PC-9 (cell line): Measurements from ENCODE around the gene SLC39A3. TPM values are rescaled to one million over a fixed set of nuclear protein-coding genes. Genes with fewer than 3 reads are reported as not detected.

Source experiments
- BruUV-seq: library from RNA; stranded (reverse); fragments of 400-500 nt; replicated peaks from 2 replicates; lab custom pipeline; 2021; lab: Mats Ljungman, UMichigan
- CTCF ChIA-PET: fragments of 300-600 bp; sonication (Branson Sonifier 250); formaldehyde crosslinking; loops from one replicate; lab custom pipeline; 2022; ENCODE audit warnings: antibody characterized with exemption; lab: Charles Lee
- POLR2A ChIA-PET: fragments of 300-600 bp; sonication (Branson Sonifier 250); formaldehyde crosslinking; loops from one replicate; lab custom pipeline; 2022; ENCODE audit warnings: antibody characterized with exemption; ENCODE audit not compliant: unreplicated experiment; lab: Charles Lee
- DNase-seq, 2 experiments: peaks; one replicate each; pipeline versions ENCODE4 v3.0.0 to v3.0.0-alpha.2; 2015 to 2022; ENCODE audit warnings: mixed read lengths in 1 of 2
- H2AFZ ChIP-seq: fragments of 200-600 bp; sonication (generic); 2 replicates; pipeline ENCODE4 v1.8.1; 2017; ENCODE audit warnings: antibody characterized with exemption
- H3F3A ChIP-seq: fragments of 200-600 bp; sonication (generic); 2 replicates; pipeline ENCODE4 v1.8.1; 2017; ENCODE audit warnings: antibody characterized with exemption, mild to moderate bottlenecking, low read depth; ENCODE audit not compliant: insufficient read depth
- H3K27ac ChIP-seq: fragments of 200-600 bp; sonication (generic); 2 replicates; pipeline ENCODE4 v1.6.1; 2016; ENCODE audit warnings: mixed run types
- H3K27me3 ChIP-seq: fragments of 200-600 bp; sonication (generic); 2 replicates; pipeline ENCODE4 v1.6.1; 2016; ENCODE audit warnings: low read depth, mixed run types; ENCODE audit not compliant: insufficient read depth
- H3K36me3 ChIP-seq: fragments of 200-600 bp; sonication (generic); 2 replicates; pipeline ENCODE4 v1.6.1; 2016; ENCODE audit warnings: low read depth, mixed run types
- H3K4me1 ChIP-seq: fragments of 200-600 bp; sonication (generic); replicated peaks from 2 replicates; pipeline ENCODE4 v1.6.1; 2016; ENCODE audit warnings: mixed run types; ENCODE audit not compliant: insufficient read depth
- H3K4me2 ChIP-seq: fragments of 200-600 bp; sonication (generic); 2 replicates; pipeline ENCODE4 v1.6.1; 2017; ENCODE audit warnings: mixed run types
- H3K4me3 ChIP-seq: fragments of 200-600 bp; sonication (generic); 2 replicates; pipeline ENCODE4 v1.6.1; 2016; ENCODE audit warnings: mixed run types
- H3K79me2 ChIP-seq: fragments of 200-600 bp; sonication (generic); 2 replicates; pipeline ENCODE4 v1.6.1; 2017; ENCODE audit warnings: low read depth, mixed run types
- H3K9me2 ChIP-seq: fragments of 200-600 bp; sonication (generic); 2 replicates; pipeline ENCODE4 v1.8.1; 2017; ENCODE audit warnings: mild to moderate bottlenecking; ENCODE audit not compliant: insufficient read depth
- H3K9me3 ChIP-seq: fragments of 200-600 bp; sonication (generic); 2 replicates; pipeline ENCODE4 v1.8.1; 2016; ENCODE audit warnings: low read depth; ENCODE audit not compliant: insufficient read depth
- H4K20me1 ChIP-seq: fragments of 200-600 bp; sonication (generic); 2 replicates; pipeline ENCODE4 v1.8.1; 2017; ENCODE audit not compliant: insufficient read depth
- CTCF ChIP-seq: fragments of 200-600 bp; sonication (generic); conservative IDR thresholded peaks from 2 replicates; pipeline ENCODE4 v1.6.1; 2017; ENCODE audit warnings: mixed run types, antibody characterized with exemption, mild to moderate bottlenecking, moderate library complexity
- EZH2 ChIP-seq: fragments of 200-600 bp; sonication (generic); IDR thresholded peaks from 2 replicates; pipeline ENCODE4 v1.8.0; 2017; ENCODE audit warnings: antibody characterized with exemption, low read depth
- intact Hi-C: fragments of 100-400 bp; cut with micrococcal nuclease; formaldehyde crosslinking; loops from one replicate; pipeline ENCODE4 v1.10.0; 2022; ENCODE audit not compliant: unreplicated experiment
- total RNA-seq: library from RNA; stranded (reverse); gene quantifications from 2 replicates; pipeline ENCODE4 v1.2.3, GENCODE V29; 2021

SLC39A3 gene
- total RNA-seq, 1 experiment from 2014 or later = 21.6 TPM

GRCh38 chr19:2755811-2756210 lies 16.0 kb upstream of the SLC39A3 start:
- Histone ChIP-seq H3K36me3 (no peaks in the 10 kb centered on the region), H3K4me2 (no peak overlapping the region), H3K9me2 (no peaks in the 10 kb centered on the region), H3K27me3 (no peaks in the 10 kb centered on the region), H2AFZ (no peak overlapping the region), H3K9me3 (no peaks in the 10 kb centered on the region), H3K4me3 (no peak overlapping the region), H4K20me1 (no peaks in the 10 kb centered on the region), H3K27ac (no peak overlapping the region), H3K4me1 (no peaks in the 10 kb centered on the region), H3K79me2 (no peaks in the 10 kb centered on the region), H3F3A (no peaks in the 10 kb centered on the region)
- BruUV-seq = no TSS peak
- no peak for TF ChIP-seq EZH2
- no peak for TF ChIP-seq CTCF
- POLR2A ChIA-PET = no interaction called here
- CTCF ChIA-PET = no interaction called here
- intact Hi-C loops = no loop called here
- DNase-seq = no peak

- no peaks in the 10 kb centered on the region for H3K9me3 ChIP-seq
- ChIA-PET CTCF (no interaction called here), POLR2A (no interaction called here)
- no TSS peak for BruUV-seq
- no peak overlapping the region for H3K4me3 ChIP-seq
- no peaks in the 10 kb centered on the region for H3K27me3 ChIP-seq
- intact Hi-C loops = no loop called here
- no peaks in the 10 kb centered on the region for H3K4me1 ChIP-seq
- H3K9me2 ChIP-seq = no peaks in the 10 kb centered on the region
- H3K27ac ChIP-seq = no peak overlapping the region
- H3K79me2 ChIP-seq = no peaks in the 10 kb centered on the region
- no peak for DNase-seq
- no peaks in the 10 kb centered on the region for H3K36me3 ChIP-seq
- H3F3A ChIP-seq = no peaks in the 10 kb centered on the region
- H2AFZ ChIP-seq = no peak overlapping the region
- no peaks in the 10 kb centered on the region for H4K20me1 ChIP-seq
- TF ChIP-seq CTCF (no peak), EZH2 (no peak)
- H3K4me2 ChIP-seq = no peak overlapping the region
These were observed 15.6 kb upstream of the SLC39A3 start for GRCh38 chr19:2755448-2755705.

- intact Hi-C loops = no loop called here
- CTCF ChIA-PET = no interaction called here
- H3K4me2 ChIP-seq = no peak overlapping the region
- H4K20me1 ChIP-seq = no peaks in the 10 kb centered on the region
- no peaks in the 10 kb centered on the region for H3F3A ChIP-seq
- H3K9me2 ChIP-seq = no peaks in the 10 kb centered on the region
- DNase-seq = no peak
- H3K36me3 ChIP-seq = no peaks in the 10 kb centered on the region
- POLR2A ChIA-PET = no interaction called here
- H3K4me3 ChIP-seq = no peak overlapping the region
- H3K9me3 ChIP-seq = no peaks in the 10 kb centered on the region
- no TSS peak for BruUV-seq
- TF ChIP-seq CTCF = no peak
- no peak for TF ChIP-seq EZH2
- H3K27ac ChIP-seq = no peak overlapping the region
- H3K4me1 ChIP-seq = no peaks in the 10 kb centered on the region
- no peaks in the 10 kb centered on the region for H3K79me2 ChIP-seq
- H3K27me3 ChIP-seq = no peaks in the 10 kb centered on the region
- no peak overlapping the region for H2AFZ ChIP-seq
These were observed 15.0 kb upstream of the SLC39A3 start for GRCh38 chr19:2754659-2755447.
